Naive B cell (primary cell): ENCODE results near the gene SYNM. TPM values are rescaled to one million over a fixed set of nuclear protein-coding genes. Genes with fewer than 3 reads are reported as not detected.
"Not testable (repeated sequence)": the region's sequence is repeated elsewhere in the genome, so short reads cannot be mapped to it uniquely, and the experiment has no call there.

ENCODE experiments used
- ATAC-seq, 2 donors: fragments of 150-1000 bp; cut with Tn5 transposase; 2 replicates each; pipeline ENCODE4 v1.10.0; 2021; ENCODE audit warnings: low read depth in 2 of 2, mild to moderate bottlenecking in 2 of 2, moderate library complexity in 2 of 2
- DNase-seq: peaks from one replicate; pipeline ENCODE4 v3.0.0; 2022
- H3K27ac Mint-ChIP-seq, 6 donors: one replicate each; pipeline ENCODE4 v1.8.0; 2020 to 2022; ENCODE audit warnings: mild to moderate bottlenecking in 6 of 6, mixed read lengths in 6 of 6, moderate library complexity in 5 of 6, inconsistent platforms in 2 of 6
- H3K27me3 Mint-ChIP-seq, 3 donors: one replicate each; pipeline ENCODE4 v1.8.0; 2021 to 2022; ENCODE audit warnings: mixed read lengths in 3 of 3, mild to moderate bottlenecking in 1 of 3
- H3K36me3 Mint-ChIP-seq, 2 donors: one replicate each; pipeline ENCODE4 v1.8.0; 2020 to 2022; ENCODE audit warnings: mixed read lengths in 2 of 2, inconsistent platforms in 1 of 2, mild to moderate bottlenecking in 1 of 2
- H3K4me1 Mint-ChIP-seq, 3 donors: one replicate each; pipeline ENCODE4 v1.8.0; 2020 to 2022; ENCODE audit warnings: mixed read lengths in 3 of 3, inconsistent platforms in 1 of 3, mild to moderate bottlenecking in 1 of 3, moderate library complexity in 1 of 3
- H3K4me3 Mint-ChIP-seq, 8 donors: one replicate each; pipeline ENCODE4 v1.8.0; 2020 to 2022; ENCODE audit warnings: mild to moderate bottlenecking in 8 of 8, mixed read lengths in 8 of 8, moderate library complexity in 8 of 8, inconsistent platforms in 2 of 8
- H3K9me3 Mint-ChIP-seq, 7 donors: one replicate each; pipeline ENCODE4 v1.8.0; 2020 to 2022; ENCODE audit warnings: mixed read lengths in 7 of 7, mild to moderate bottlenecking in 5 of 7, inconsistent platforms in 2 of 7, moderate library complexity in 1 of 7
- polyA plus RNA-seq, 6 donors: library from polyadenylated mRNA; unstranded; fragments of 300-500 nt; fragmentation: Illumina TruSeq; gene quantifications; one replicate each; pipeline ENCODE4 v1.2.3, GENCODE V29; 2021; ENCODE audit warnings: low read depth in 6 of 6

Gene SYNM
- not detected for polyA plus RNA-seq

GRCh38 chr15:99104788-99105513, at the start of gene SYNM:
SYNM (plus strand) TSS chr15:99105080; CDS start chr15:99105200, 120 bp downstream.
- no peak for DNase-seq
- H3K27me3 Mint-ChIP-seq = peaks cover 44 to 58% (median 51%) of the 10 kb centered on the region in 3 donors
- peak within 1 kb of the TSS in 7 of 8 donors; percentile 59 to 77 (median 74) for H3K4me3 Mint-ChIP-seq
- H3K4me1 Mint-ChIP-seq = peaks cover 0 to 13% (median 9%) of the 10 kb centered on the region in 3 donors
- H3K9me3 Mint-ChIP-seq = peaks cover 0 to 2% (median 0%) of the 10 kb centered on the region in 7 donors
- H3K36me3 Mint-ChIP-seq = no peaks in the 10 kb centered on the region
- ATAC-seq = peak; percentile 49 to 65
- H3K27ac Mint-ChIP-seq = peak within 1 kb of the TSS in 1 of 6 donors; percentile 63

DNA sequence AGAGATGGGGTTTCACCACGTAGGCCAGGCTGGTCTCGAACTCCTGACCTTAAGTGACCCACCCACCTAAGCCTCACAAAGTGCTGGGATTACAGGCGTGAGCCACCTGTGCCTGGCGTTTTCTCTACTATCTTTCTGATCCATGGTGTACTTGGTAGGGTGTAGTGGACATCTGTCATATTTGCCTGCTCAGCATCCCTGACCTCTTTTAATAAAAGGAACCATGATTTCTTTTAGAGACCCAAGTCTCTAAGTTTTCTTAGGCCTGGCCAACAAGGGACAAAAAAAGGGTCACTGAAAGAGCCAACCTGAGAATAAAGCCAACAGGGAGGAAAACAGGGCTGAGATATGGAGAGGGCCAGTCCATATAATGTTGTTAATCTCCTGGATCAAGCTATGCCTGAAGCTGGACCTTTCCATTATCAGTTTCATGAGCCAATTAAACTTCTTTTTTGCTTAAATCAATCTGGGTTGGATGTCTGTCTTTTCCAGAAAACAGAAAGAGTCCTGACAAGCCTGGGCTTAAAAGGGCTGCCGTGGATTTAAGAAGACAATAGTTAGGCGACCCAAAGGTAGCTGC, 49.2 kb upstream of the SYNM start:
- no peak for ATAC-seq

GRCh38 chr15:99057020-99057419, 47.9 kb upstream of the SYNM start:
- Mint-ChIP-seq H3K36me3 (no peaks in the 10 kb centered on the region), H3K4me1 (peaks cover 12 to 24% (median 14%) of the 10 kb centered on the region in 3 donors), H3K27me3 (peaks cover 27 to 53% (median 42%) of the 10 kb centered on the region in 3 donors), H3K4me3 (peak overlapping the region in 1 of 8 donors; percentile 76), H3K27ac (peak overlapping the region in 1 of 6 donors; percentile 44), H3K9me3 (peaks cover 0 to 6% (median 0%) of the 10 kb centered on the region in 7 donors)
- DNase-seq = no peak
- no peak for ATAC-seq

More for the DNA sequence above, 49.2 kb upstream of the SYNM start:
- peaks cover 0 to 6% (median 0%) of the 10 kb centered on the region in 7 donors for H3K9me3 Mint-ChIP-seq
- no peak for DNase-seq
- H3K4me3 Mint-ChIP-seq = no peak overlapping the region
- peaks cover 14 to 25% (median 15%) of the 10 kb centered on the region in 3 donors for H3K4me1 Mint-ChIP-seq
- no peaks in the 10 kb centered on the region for H3K36me3 Mint-ChIP-seq
- H3K27ac Mint-ChIP-seq = no peak overlapping the region
- peaks cover 19 to 40% (median 34%) of the 10 kb centered on the region in 3 donors for H3K27me3 Mint-ChIP-seq

- Mint-ChIP-seq H3K4me3 (peak overlapping the region; percentile 69 to 89 (median 78)), H3K36me3 (no peaks in the 10 kb centered on the region), H3K4me1 (peaks cover 9 to 18% (median 10%) of the 10 kb centered on the region in 3 donors), H3K27me3 (peaks cover 27 to 62% (median 50%) of the 10 kb centered on the region in 3 donors), H3K9me3 (peaks cover 0 to 5% (median 0%) of the 10 kb centered on the region in 7 donors), H3K27ac (peak overlapping the region in 1 of 6 donors; percentile 30)
- no peak for ATAC-seq
- no peak for DNase-seq
These were observed 47.0 kb upstream of the SYNM start for GRCh38 chr15:99057697-99058420.

DNA sequence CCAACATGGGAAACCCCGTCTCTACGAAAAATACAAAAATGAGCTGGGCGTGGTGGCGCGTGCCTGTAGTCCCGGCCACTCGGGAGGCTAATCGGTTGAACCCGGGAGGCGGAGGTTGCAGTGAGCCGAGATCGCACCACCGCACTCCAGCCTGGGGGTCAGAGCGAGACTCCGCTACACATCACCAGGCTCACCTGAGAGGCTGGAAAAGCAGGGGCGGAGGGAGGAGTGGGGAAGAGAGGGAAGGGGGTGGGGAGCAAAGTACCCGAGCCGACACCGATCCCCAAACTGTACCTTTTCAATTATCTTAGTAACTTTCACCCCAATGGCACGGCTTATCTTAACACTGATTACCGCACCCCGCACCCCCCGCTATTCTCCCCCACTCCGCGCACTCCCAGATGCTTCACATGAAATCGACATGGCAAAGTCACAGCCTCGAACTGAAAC, 46.4 kb upstream of the SYNM start:
- no peak for ATAC-seq
- no peak for DNase-seq
- Mint-ChIP-seq H3K27me3 (peaks cover 24 to 66% (median 56%) of the 10 kb centered on the region in 3 donors), H3K36me3 (no peaks in the 10 kb centered on the region), H3K4me3 (peak overlapping the region; percentile 69 to 89 (median 79)), H3K27ac (peak overlapping the region in 3 of 6 donors; percentile 6 to 30 (median 21)), H3K9me3 (peaks cover 0 to 5% (median 0%) of the 10 kb centered on the region in 7 donors), H3K4me1 (peaks cover 9 to 18% (median 10%) of the 10 kb centered on the region in 3 donors)

DNA sequence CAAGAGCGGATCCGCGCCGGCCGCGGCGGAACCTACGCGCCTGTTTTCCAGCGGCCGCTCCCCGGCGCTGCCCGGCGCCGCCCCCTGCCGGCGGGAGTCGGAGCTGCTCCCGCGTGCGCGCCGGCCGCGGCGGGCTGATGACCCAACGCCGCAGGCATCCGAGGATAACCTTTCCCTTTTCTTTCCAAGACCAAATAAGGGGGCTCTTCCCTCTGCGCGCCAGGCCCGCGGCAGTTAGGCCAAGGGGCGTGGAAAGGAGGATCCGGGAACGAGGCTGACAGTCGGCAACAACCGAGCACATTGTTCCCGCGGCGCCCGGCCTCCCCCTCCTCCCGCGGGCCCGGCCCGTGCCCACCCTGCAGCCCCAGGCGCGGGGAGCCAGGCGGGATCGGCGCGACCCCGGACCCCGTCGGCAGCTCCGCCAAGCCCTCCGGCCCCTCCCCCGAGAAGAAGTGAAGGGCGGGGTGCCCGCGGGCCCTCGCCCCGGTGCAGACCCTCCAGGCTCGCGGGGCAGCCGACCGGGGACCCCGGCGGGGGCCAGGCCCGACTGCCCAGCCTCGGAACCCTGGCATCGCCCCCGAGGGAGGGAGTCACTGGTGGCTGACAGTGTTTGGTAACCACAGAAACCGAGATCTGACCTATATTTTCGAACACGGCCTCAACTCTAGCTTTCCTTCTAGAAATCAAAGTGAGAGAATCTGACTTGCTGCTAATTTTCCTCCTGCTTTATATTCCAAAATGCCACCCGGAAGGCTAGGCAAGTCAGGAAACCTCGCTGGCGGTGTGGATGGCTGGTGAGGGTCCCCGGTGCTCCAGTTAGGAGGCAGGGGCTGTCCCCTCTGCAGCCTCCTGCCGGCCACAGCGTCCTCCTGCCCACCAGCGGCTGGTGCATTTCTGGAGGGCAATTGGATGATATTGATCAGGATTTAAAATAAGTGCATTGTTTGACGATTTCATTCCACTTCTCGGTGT, 45.6 kb upstream of the SYNM start:
- Mint-ChIP-seq H3K27ac (peak overlapping the region in 1 of 6 donors; percentile 26), H3K27me3 (peaks cover 23 to 73% (median 64%) of the 10 kb centered on the region in 3 donors), H3K36me3 (no peaks in the 10 kb centered on the region), H3K4me1 (peaks cover 9 to 18% (median 10%) of the 10 kb centered on the region in 3 donors), H3K4me3 (peak overlapping the region in 7 of 8 donors; percentile 53 to 81 (median 71)), H3K9me3 (peaks cover 0 to 5% (median 0%) of the 10 kb centered on the region in 7 donors)
- DNase-seq (peak; percentile 31), ATAC-seq (peak; percentile 58 to 68)

- Mint-ChIP-seq H3K27ac (peak overlapping the region in 1 of 6 donors; percentile 47), H3K4me3 (peak overlapping the region in 7 of 8 donors; percentile 30 to 77 (median 59)), H3K27me3 (peaks cover 24 to 79% (median 73%) of the 10 kb centered on the region in 3 donors), H3K4me1 (peaks cover 9 to 18% (median 10%) of the 10 kb centered on the region in 3 donors)
- not testable (repeated sequence) for DNase-seq, H3K36me3 Mint-ChIP-seq, H3K9me3 Mint-ChIP-seq, ATAC-seq
These were observed 44.7 kb upstream of the SYNM start for GRCh38 chr15:99060186-99060585.

GRCh38 chr15:99062226-99062625, 42.7 kb upstream of the SYNM start:
- H3K27ac Mint-ChIP-seq = no peak overlapping the region
- DNase-seq (no peak), ATAC-seq (no peak)
- H3K9me3 Mint-ChIP-seq = peaks cover 0 to 2% (median 0%) of the 10 kb centered on the region in 7 donors
- peaks cover 28 to 74% (median 73%) of the 10 kb centered on the region in 3 donors for H3K27me3 Mint-ChIP-seq
- no peaks in the 10 kb centered on the region for H3K36me3 Mint-ChIP-seq
- no peak overlapping the region for H3K4me3 Mint-ChIP-seq
- peaks cover 9 to 18% (median 10%) of the 10 kb centered on the region in 3 donors for H3K4me1 Mint-ChIP-seq

DNA sequence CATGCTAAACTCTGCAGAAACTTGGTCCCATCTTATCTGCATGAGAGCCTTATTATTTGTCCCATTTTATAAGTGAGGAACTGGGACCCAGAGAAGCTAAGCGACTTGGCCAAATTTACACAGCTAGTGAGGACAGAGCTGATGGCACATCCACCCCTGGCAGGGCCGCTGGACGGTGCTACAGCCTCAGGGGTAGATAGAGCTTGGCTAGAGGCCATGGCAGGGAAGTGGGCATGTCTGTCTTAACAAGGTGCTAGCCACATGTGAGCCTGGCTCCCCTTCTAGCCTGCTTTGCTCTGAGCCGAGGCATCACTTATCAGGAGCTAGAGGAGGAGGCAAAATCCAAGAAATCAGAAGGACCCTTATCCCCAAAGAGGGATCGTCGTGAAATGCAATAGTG, 36.7 kb upstream of the SYNM start:
- peaks cover 0 to 2% (median 0%) of the 10 kb centered on the region in 7 donors for H3K9me3 Mint-ChIP-seq
- H3K27me3 Mint-ChIP-seq = peaks cover 5 to 34% (median 29%) of the 10 kb centered on the region in 3 donors
- no peaks in the 10 kb centered on the region for H3K4me1 Mint-ChIP-seq
- no peaks in the 10 kb centered on the region for H3K36me3 Mint-ChIP-seq
- no peak for ATAC-seq
- DNase-seq = no peak
- no peak overlapping the region for H3K4me3 Mint-ChIP-seq
- H3K27ac Mint-ChIP-seq = no peak overlapping the region

GRCh38 chr15:99070208-99070607, 34.7 kb upstream of the SYNM start:
- Mint-ChIP-seq H3K9me3 (peaks cover 0 to 2% (median 0%) of the 10 kb centered on the region in 7 donors), H3K36me3 (no peaks in the 10 kb centered on the region), H3K4me3 (no peak overlapping the region), H3K27ac (no peak overlapping the region), H3K4me1 (no peaks in the 10 kb centered on the region), H3K27me3 (peaks cover 4 to 19% (median 14%) of the 10 kb centered on the region in 3 donors)
- DNase-seq (no peak), ATAC-seq (no peak)

- DNase-seq (no peak), ATAC-seq (no peak)
- Mint-ChIP-seq H3K4me3 (no peak overlapping the region), H3K9me3 (no peaks in the 10 kb centered on the region), H3K4me1 (peaks cover 0 to 2% (median 2%) of the 10 kb centered on the region in 3 donors), H3K27me3 (peaks cover 0 to 18% (median 4%) of the 10 kb centered on the region in 3 donors), H3K27ac (no peak overlapping the region), H3K36me3 (no peaks in the 10 kb centered on the region)
These were observed 33.7 kb upstream of the SYNM start for GRCh38 chr15:99071091-99071680.
